Hepatocyte (in vitro differentiated cells): ENCODE results near the gene DSCAM. TPM values are rescaled to one million over a fixed set of nuclear protein-coding genes. Genes with fewer than 3 reads are reported as not detected.

ENCODE experiments used
- DNase-seq: peaks from one replicate; pipeline ENCODE4 v3.0.0-alpha.2; 2016; ENCODE audit warnings: low spot score
- H2AFZ ChIP-seq: fragments of 200-600 bp; sonication (generic); 2 replicates; pipeline ENCODE4 v1.6.0; 2016; ENCODE audit warnings: antibody characterized with exemption, mild to moderate bottlenecking
- H3K27ac ChIP-seq: fragments of 200-600 bp; sonication (generic); 2 replicates; pipeline ENCODE4 v1.5.1; 2016; ENCODE audit warnings: mild to moderate bottlenecking
- H3K27me3 ChIP-seq: fragments of 200-600 bp; sonication (generic); 2 replicates; pipeline ENCODE4 v1.6.1; 2016
- H3K36me3 ChIP-seq: fragments of 200-600 bp; sonication (generic); replicated peaks from 2 replicates; pipeline ENCODE4 v1.5.1; 2016; ENCODE audit warnings: low read depth; ENCODE audit not compliant: insufficient read depth
- H3K4me1 ChIP-seq: fragments of 200-600 bp; sonication (generic); 2 replicates; pipeline ENCODE4 v1.5.1; 2016; ENCODE audit warnings: mild to moderate bottlenecking, moderate library complexity; ENCODE audit not compliant: insufficient read depth
- H3K4me2 ChIP-seq: fragments of 200-600 bp; sonication (generic); 2 replicates; pipeline ENCODE4 v1.6.0; 2016
- H3K4me3 ChIP-seq: fragments of 200-600 bp; sonication (generic); 2 replicates; pipeline ENCODE4 v1.5.1; 2016; ENCODE audit warnings: mild to moderate bottlenecking
- H3K79me2 ChIP-seq: fragments of 200-600 bp; sonication (generic); 2 replicates; pipeline ENCODE4 v1.6.0; 2017; ENCODE audit warnings: mild to moderate bottlenecking
- H3K9me2 ChIP-seq: fragments of 200-600 bp; sonication (generic); replicated peaks from 2 replicates; pipeline ENCODE4 v1.6.0; 2017; ENCODE audit warnings: mild to moderate bottlenecking; ENCODE audit not compliant: insufficient read depth
- H3K9me3 ChIP-seq: fragments of 200-600 bp; sonication (generic); 2 replicates; pipeline ENCODE4 v1.5.1; 2016; ENCODE audit warnings: low read depth, mild to moderate bottlenecking
- H4K20me1 ChIP-seq: fragments of 200-600 bp; sonication (generic); 2 replicates; pipeline ENCODE4 v1.6.0; 2016; ENCODE audit warnings: mild to moderate bottlenecking; ENCODE audit not compliant: insufficient read depth, poor library complexity, severe bottlenecking
- EZH2 ChIP-seq: fragments of 200-600 bp; sonication (generic); IDR thresholded peaks from 2 replicates; pipeline ENCODE4 v1.6.1; 2016; ENCODE audit warnings: antibody characterized with exemption, mild to moderate bottlenecking, borderline replicate concordance
- EZH2phosphoT487 ChIP-seq: fragments of 200-600 bp; sonication (generic); IDR thresholded peaks from one replicate; pipeline ENCODE4 v1.6.1; 2018; ENCODE audit warnings: antibody characterized with exemption, mild to moderate bottlenecking, low read depth, moderate library complexity; ENCODE audit not compliant: unreplicated experiment, severe bottlenecking
- WGBS: methylation state at CpG from one replicate; pipeline ENCODE4 v1.1.6; 2016; ENCODE audit warnings: low lambda C conversion rate; ENCODE audit errors: missing lambda C conversion rate; 5-methylcytosine and 5-hydroxymethylcytosine counted together
- polyA plus RNA-seq: library from polyadenylated mRNA; unstranded; fragments of >200 nt; fragmentation: Nextera tagmentation; extraction: Ambion mirVana; gene quantifications from 2 replicates; pipeline ENCODE4 v1.2.1, GENCODE V29; 2016
- total RNA-seq: library from RNA; depleted of rRNA; stranded (reverse); fragments of >200 nt; gene quantifications from 2 replicates; pipeline ENCODE4 v1.2.3, GENCODE V29; 2014
- TF ChIP-seq, protein P1 (sequence below): fragments of 200-600 bp; sonication (generic); IDR thresholded peaks from 2 replicates; pipeline ENCODE4 v1.5.1; 2016; ENCODE audit warnings: antibody characterized with exemption, mild to moderate bottlenecking; ENCODE audit not compliant: poor library complexity

Gene DSCAM
- total and polyA plus RNA-seq, 2 experiments from 2014 or later, result 0.33 TPM; not detected in 1

DNA sequence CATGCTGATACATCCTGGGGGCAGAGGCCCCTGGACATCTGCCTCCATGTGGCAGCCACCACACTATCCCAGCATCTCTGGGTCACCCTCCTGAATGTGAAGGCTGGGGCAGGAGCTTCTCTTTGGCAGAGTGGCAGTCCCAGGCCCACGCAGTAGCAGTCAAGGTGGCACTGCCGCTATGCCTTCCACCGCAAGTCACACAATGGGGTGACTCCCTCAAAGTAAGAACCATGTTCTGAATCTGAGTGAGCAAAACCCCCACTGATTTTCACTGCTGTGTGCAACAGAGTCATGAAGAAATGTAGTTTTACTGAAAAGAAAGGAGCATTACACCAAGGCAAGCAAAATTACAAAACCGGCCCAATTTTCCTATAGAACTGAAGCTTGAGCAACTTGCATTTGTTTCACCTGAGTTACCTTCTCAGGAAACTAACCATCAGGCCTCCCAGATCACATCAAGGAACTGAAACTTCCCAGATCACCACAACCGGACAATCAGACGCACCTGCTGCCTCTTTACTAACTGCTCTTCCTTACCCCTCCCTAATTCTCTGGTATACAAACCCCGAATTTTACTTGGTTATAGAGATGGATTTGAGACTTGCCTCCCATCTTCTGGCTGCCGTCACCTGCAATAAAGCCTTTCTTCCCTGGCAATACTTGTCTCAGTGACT, 877.1 kb downstream of the DSCAM start:
- Histone ChIP-seq H3K79me2 (no peaks in the 10 kb centered on the region), H3K4me3 (no peak overlapping the region), H3K4me2 (no peak overlapping the region), H3K27me3 (no peaks in the 10 kb centered on the region), H4K20me1 (no peaks in the 10 kb centered on the region), H3K9me3 (no peaks in the 10 kb centered on the region), H2AFZ (no peak overlapping the region), H3K4me1 (peaks cover 18% of the 10 kb centered on the region), H3K36me3 (no peaks in the 10 kb centered on the region), H3K27ac (no peak overlapping the region), H3K9me2 (no peaks in the 10 kb centered on the region)
- 88% methylated on average over 8 of the region's 8 CpGs for WGBS
- TF ChIP-seq EZH2 (no peak), EZH2phosphoT487 (no peak)
- TF ChIP-seq, protein P1, sequence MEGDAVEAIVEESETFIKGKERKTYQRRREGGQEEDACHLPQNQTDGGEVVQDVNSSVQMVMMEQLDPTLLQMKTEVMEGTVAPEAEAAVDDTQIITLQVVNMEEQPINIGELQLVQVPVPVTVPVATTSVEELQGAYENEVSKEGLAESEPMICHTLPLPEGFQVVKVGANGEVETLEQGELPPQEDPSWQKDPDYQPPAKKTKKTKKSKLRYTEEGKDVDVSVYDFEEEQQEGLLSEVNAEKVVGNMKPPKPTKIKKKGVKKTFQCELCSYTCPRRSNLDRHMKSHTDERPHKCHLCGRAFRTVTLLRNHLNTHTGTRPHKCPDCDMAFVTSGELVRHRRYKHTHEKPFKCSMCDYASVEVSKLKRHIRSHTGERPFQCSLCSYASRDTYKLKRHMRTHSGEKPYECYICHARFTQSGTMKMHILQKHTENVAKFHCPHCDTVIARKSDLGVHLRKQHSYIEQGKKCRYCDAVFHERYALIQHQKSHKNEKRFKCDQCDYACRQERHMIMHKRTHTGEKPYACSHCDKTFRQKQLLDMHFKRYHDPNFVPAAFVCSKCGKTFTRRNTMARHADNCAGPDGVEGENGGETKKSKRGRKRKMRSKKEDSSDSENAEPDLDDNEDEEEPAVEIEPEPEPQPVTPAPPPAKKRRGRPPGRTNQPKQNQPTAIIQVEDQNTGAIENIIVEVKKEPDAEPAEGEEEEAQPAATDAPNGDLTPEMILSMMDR, result no peak
- DNase-seq, result no peak

DNA sequence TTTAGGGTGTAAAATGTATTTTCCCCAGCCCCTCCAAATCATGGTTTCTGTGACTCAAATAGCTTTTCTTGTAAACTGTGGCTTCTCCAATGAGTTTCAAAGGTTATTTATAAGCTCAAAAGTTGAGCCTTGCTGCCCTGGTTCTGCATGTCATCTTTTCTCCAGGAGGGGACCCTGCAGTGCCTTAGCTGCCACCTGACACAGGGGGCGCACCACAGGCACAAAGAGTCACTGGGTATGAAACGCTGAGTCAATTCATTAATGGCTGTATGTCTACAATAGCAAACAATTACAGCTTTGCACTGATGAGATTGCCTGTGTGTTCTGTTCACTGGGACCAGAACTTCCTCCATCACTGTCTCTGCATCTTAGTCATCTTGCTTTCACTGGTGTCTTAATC, 878.9 kb downstream of the DSCAM start:
- H4K20me1 ChIP-seq, result no peaks in the 10 kb centered on the region
- peaks cover 12% of the 10 kb centered on the region for H3K4me1 ChIP-seq
- WGBS, result 81% methylated on average over 2 of the region's 2 CpGs
- TF ChIP-seq, protein P1, result no peak
- TF ChIP-seq EZH2phosphoT487 (no peak), EZH2 (no peak)
- DNase-seq, result no peak
- no peaks in the 10 kb centered on the region for H3K9me3 ChIP-seq
- no peaks in the 10 kb centered on the region for H3K9me2 ChIP-seq
- H3K36me3 ChIP-seq, result no peaks in the 10 kb centered on the region
- no peak overlapping the region for H3K4me3 ChIP-seq
- no peaks in the 10 kb centered on the region for H3K79me2 ChIP-seq
- no peaks in the 10 kb centered on the region for H3K27me3 ChIP-seq
- H3K27ac ChIP-seq, result no peak overlapping the region
- no peak overlapping the region for H2AFZ ChIP-seq
- no peak overlapping the region for H3K4me2 ChIP-seq

DNA sequence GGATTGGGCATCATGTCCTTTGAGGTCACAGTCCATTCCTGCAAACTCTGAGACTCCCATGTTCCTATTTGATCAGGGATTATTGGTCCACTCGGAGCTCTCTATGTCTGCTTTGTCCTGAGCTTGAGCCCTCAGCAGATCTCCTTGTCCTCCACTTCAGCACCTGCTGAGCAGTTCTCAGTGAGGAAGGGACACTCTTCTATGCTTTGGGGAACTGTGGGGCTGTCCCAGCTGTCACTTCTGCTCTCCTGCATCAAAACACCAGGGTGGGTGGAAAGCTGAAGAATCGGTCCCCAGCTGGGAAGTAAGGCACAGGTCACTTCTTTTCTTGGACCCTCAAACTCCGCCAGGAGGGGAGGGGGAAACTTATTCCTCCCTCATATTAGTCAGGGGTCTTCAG, 880.2 kb downstream of the DSCAM start:
- Histone ChIP-seq H3K9me2 (no peaks in the 10 kb centered on the region), H3K36me3 (no peaks in the 10 kb centered on the region), H2AFZ (no peak overlapping the region), H3K9me3 (no peaks in the 10 kb centered on the region), H3K4me1 (peaks cover 7% of the 10 kb centered on the region), H4K20me1 (no peaks in the 10 kb centered on the region), H3K27ac (no peak overlapping the region), H3K4me3 (no peak overlapping the region), H3K79me2 (no peaks in the 10 kb centered on the region), H3K27me3 (no peaks in the 10 kb centered on the region), H3K4me2 (no peak overlapping the region)
- TF ChIP-seq EZH2phosphoT487 (no peak), EZH2 (no peak)
- TF ChIP-seq, protein P1, result no peak
- 85% methylated on average over 3 of the region's 3 CpGs for WGBS
- no peak for DNase-seq
